ENCODE data around the gene HMGCR.

Gene HMGCR

DNA sequence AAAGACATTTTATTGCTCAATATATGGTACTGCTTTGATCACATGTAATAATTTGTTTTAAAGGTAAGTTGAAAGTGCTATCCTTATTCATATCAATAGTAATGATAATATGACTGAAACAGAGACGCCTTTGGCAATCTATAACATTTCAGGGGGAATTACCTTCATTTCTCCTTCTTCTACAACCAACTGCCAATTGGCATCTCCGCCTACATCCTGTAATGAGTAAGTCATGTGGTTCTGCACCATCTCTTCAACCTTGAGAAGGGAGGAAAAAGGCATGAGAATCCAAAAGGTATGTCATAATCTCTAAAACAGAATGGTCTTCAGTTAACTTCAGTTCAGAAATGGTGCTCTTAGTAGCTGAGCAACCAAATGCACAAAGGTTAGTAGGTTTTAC lies 52.4 kb downstream of the HMGCR start:
- Histone ChIP-seq H3K27me3 (ENCODE audit: control insufficient read depth in 1 of 2, insufficient read depth in 2 of 2, low read length in 2 of 2) (no peaks in the 10 kb centered on the region), H3K9ac (ENCODE audit: low read length) (no peak overlapping the region), H3K27ac (ENCODE audit: low read depth, low read length) (no peak overlapping the region), H3K9me3 (ENCODE audit: low read length) (no peaks in the 10 kb centered on the region), H3K4me3 (ENCODE audit: low read depth in 1 of 2, low read length in 2 of 2) (no peak overlapping the region), H3K36me3 (ENCODE audit: insufficient read depth, low read length) (peaks cover 9% of the 10 kb centered on the region), H3K4me1 (ENCODE audit: insufficient read depth, low read length) (no peaks in the 10 kb centered on the region)

GRCh38 chr5:75395277-75395676 lies 58.3 kb downstream of the HMGCR start:
- H3K27me3 ChIP-seq (ENCODE audit: control insufficient read depth in 1 of 2, insufficient read depth in 2 of 2, low read length in 2 of 2): no peaks in the 10 kb centered on the region
- H3K36me3 ChIP-seq (ENCODE audit: insufficient read depth, low read length): peaks cover 6% of the 10 kb centered on the region
- no peak overlapping the region for H3K9ac ChIP-seq (ENCODE audit: low read length)
- no peaks in the 10 kb centered on the region for H3K9me3 ChIP-seq (ENCODE audit: low read length)
- no peaks in the 10 kb centered on the region for H3K4me1 ChIP-seq (ENCODE audit: insufficient read depth, low read length)
- H3K4me3 ChIP-seq (ENCODE audit: low read depth in 1 of 2, low read length in 2 of 2): no peak overlapping the region
- H3K27ac ChIP-seq (ENCODE audit: low read depth, low read length): no peak overlapping the region

DNA sequence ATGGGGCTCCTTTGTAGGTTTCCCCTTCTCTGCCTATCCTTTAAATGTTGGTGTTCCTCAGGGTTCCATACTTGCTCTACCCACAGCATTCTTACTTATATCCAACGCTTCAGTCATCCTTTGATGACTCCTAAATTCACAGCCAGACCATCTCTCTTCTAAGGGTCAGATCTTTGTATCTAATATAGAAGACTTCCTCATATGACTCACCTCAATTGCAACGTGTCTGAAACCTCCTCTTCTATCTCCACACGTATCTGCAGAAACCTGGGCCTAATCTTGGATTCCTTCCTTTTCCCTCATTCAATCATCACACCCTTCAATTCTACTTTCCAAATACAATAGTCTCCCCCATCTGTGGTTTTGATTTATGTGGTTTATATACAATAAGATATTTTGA lies 68.3 kb downstream of the HMGCR start:
- H3K27ac ChIP-seq (ENCODE audit: low read depth, low read length): no peak overlapping the region
- no peak overlapping the region for H3K4me3 ChIP-seq (ENCODE audit: low read depth in 1 of 2, low read length in 2 of 2)
- no peaks in the 10 kb centered on the region for H3K4me1 ChIP-seq (ENCODE audit: insufficient read depth, low read length)
- no peaks in the 10 kb centered on the region for H3K36me3 ChIP-seq (ENCODE audit: insufficient read depth, low read length)
- no peak overlapping the region for H3K9ac ChIP-seq (ENCODE audit: low read length)
- H3K9me3 ChIP-seq (ENCODE audit: low read length): no peaks in the 10 kb centered on the region
- H3K27me3 ChIP-seq (ENCODE audit: control insufficient read depth in 1 of 2, insufficient read depth in 2 of 2, low read length in 2 of 2): no peaks in the 10 kb centered on the region

All from muscle layer of colon (tissue), 2 donors.